K562 (cell line): Measurements from ENCODE around the gene RNASE8.

Experiments
- BMI1 ChIP-seq: fragments of 150-350 bp; IDR thresholded peaks from 2 replicates; pipeline ENCODE4 v1.6.1; 2014; ENCODE audit warnings: low read length
- FOSL1 ChIP-seq: fragments of 200-800 bp; sonication (Bioruptor generic); conservative IDR thresholded peaks from 2 replicates; pipeline ENCODE4 v1.6.1; 2016; ENCODE audit warnings: missing genetic modification characterization, missing compliant biosample characterization
- FOXJ2 ChIP-seq: fragments of 200-800 bp; sonication (Bioruptor generic); IDR thresholded peaks from 2 replicates; pipeline ENCODE4 v1.6.1; 2016; ENCODE audit warnings: missing genetic modification characterization, missing compliant biosample characterization
- MAZ ChIP-seq, 2 experiments: fragments of 450-650 bp in 1 of 2; sonication (generic) in 1 of 2; formaldehyde crosslinking; IDR thresholded peaks in 1 of 2; conservative IDR thresholded peaks in 1 of 2; 2 replicates each; pipeline versions ENCODE4 v1.4.0 to v1.5.0; 2020; ENCODE audit warnings: mild to moderate bottlenecking in 1 of 2, missing genetic modification reagents in 1 of 2
- MTF1 ChIP-seq: fragments of 250-450 bp; sonication (Bioruptor Pico); IDR thresholded peaks from 2 replicates; pipeline ENCODE4 v1.9.0; 2021; ENCODE audit warnings: moderate library complexity, mild to moderate bottlenecking, inconsistent platforms, borderline replicate concordance
- NCOR1 ChIP-seq: fragments of 450-650 bp; IDR thresholded peaks from 2 replicates; pipeline ENCODE4 v1.6.1; 2016; ENCODE audit warnings: mild to moderate bottlenecking, moderate library complexity
- PHB ChIP-seq: fragments of 250-450 bp; sonication (Bioruptor Pico); IDR thresholded peaks from 2 replicates; pipeline ENCODE4 v1.5.0; 2021
- POLR2AphosphoS5 ChIP-seq: IDR thresholded peaks from 2 replicates; pipeline ENCODE4 v1.6.1; 2011; ENCODE audit warnings: mild to moderate bottlenecking, low read depth, low read length, moderate library complexity; ENCODE audit not compliant: control insufficient read depth, insufficient read depth
- SIN3B ChIP-seq: fragments of 450-650 bp; IDR thresholded peaks from 2 replicates; pipeline ENCODE4 v1.6.1; 2017; ENCODE audit warnings: low read depth, mild to moderate bottlenecking, moderate library complexity
- SP1 ChIP-seq: sonication (generic); formaldehyde crosslinking; IDR thresholded peaks from 2 replicates; pipeline ENCODE4 v1.8.1; 2022; ENCODE audit warnings: mild to moderate bottlenecking, missing genetic modification reagents
- TRIM24 ChIP-seq, 2 experiments: fragments of 450-650 bp; IDR thresholded peaks; 2 replicates each; pipeline ENCODE4 v1.6.1; 2016

DNA sequence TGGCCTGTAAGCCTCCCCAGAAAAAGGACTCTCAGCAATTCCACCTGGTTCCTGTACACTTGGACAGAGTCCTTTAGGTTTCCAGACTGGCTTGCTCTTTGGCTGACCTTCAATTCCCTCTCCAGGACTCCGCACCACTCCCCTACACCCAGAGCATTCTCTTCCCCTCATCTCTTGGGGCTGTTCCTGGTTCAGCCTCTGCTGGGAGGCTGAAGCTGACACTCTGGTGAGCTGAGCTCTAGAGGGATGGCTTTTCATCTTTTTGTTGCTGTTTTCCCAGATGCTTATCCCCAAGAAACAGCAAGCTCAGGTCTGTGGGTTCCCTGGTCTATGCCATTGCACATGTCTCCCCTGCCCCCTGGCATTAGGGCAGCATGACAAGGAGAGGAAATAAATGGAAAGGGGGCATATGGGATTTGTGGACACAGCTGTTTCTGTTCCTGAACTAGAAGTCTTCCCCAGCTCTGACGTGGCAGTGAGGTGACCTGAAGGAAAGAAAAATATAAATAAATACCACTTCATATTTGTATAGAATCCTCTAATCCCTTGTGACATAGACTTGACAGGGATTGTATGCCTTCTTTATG, 14.1 kb upstream of the RNASE8 start:
- TF ChIP-seq BMI1: no peak
- no peak for TF ChIP-seq NCOR1
- no peak for TF ChIP-seq TRIM24 (IDR thresholded peaks at IDR 0.05)
- no peak for TF ChIP-seq FOXJ2
- TF ChIP-seq FOSL1 (tag): no peak
- no peak for TF ChIP-seq MAZ (CRISPR knock-in tag; conservative IDR thresholded peaks at IDR 0.05 in 1 of 2, IDR thresholded peaks at IDR 0.05 in 1 of 2)
- no peak for TF ChIP-seq POLR2AphosphoS5
- TF ChIP-seq MTF1: no peak
- TF ChIP-seq SP1: no peak
- TF ChIP-seq SIN3B: no peak
- TF ChIP-seq PHB (CRISPR knock-in tag): no peak
